C4-2B (cell line): Measurements from ENCODE around the gene AHCYL2.

Source experiments
- ZFX ChIP-seq: fragments of 450-650 bp; IDR thresholded peaks from 2 replicates; pipeline ENCODE4 v1.6.1; 2017
- TF ChIP-seq, protein P1 (sequence below): fragments of 450-650 bp; conservative IDR thresholded peaks from 2 replicates; pipeline ENCODE4 v1.5.1; 2017; ENCODE audit warnings: mild to moderate bottlenecking

DNA sequence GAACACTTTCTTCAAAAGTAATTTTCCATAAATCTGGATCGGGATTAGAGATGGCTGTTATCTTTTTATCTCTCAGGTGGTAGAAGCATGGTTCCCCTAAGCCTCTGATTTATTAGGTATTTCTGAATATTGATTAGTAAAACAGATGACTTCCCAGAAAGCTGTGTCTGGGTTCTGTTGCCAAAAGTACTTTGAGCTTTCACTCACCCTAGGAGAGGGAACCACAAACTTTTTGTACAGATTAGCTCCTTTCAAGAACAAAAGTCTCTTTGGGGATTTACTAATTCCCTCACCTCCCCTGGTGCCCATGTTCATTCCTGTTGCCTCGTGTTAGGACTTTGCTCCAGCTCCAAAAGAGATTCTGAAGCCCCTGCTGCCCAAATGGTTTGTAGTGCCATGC, 162.7 kb downstream of the AHCYL2 start:
- TF ChIP-seq, protein P1, sequence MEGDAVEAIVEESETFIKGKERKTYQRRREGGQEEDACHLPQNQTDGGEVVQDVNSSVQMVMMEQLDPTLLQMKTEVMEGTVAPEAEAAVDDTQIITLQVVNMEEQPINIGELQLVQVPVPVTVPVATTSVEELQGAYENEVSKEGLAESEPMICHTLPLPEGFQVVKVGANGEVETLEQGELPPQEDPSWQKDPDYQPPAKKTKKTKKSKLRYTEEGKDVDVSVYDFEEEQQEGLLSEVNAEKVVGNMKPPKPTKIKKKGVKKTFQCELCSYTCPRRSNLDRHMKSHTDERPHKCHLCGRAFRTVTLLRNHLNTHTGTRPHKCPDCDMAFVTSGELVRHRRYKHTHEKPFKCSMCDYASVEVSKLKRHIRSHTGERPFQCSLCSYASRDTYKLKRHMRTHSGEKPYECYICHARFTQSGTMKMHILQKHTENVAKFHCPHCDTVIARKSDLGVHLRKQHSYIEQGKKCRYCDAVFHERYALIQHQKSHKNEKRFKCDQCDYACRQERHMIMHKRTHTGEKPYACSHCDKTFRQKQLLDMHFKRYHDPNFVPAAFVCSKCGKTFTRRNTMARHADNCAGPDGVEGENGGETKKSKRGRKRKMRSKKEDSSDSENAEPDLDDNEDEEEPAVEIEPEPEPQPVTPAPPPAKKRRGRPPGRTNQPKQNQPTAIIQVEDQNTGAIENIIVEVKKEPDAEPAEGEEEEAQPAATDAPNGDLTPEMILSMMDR: no peak
- no peak for TF ChIP-seq ZFX
